Measurements from ENCODE around the gene USP26. TPM values are rescaled to one million over a fixed set of nuclear protein-coding genes. Genes with fewer than 3 reads are reported as not detected.
"Not testable (repeated sequence)": the region's sequence is repeated elsewhere in the genome, so short reads cannot be mapped to it uniquely, and the experiment has no call there.

USP26 gene
- total RNA-seq, 1 donor from 2014 or later = not detected

GRCh38 chrX:133089411-133089810, 7.5 kb downstream of the USP26 start:
- Mint-ChIP-seq H3K4me3 (no peak overlapping the region), H3K27ac (ENCODE audit: unreplicated experiment) (no peak overlapping the region), H3K27me3 (ENCODE audit: low read depth) (no peaks in the 10 kb centered on the region), H3K36me3 (ENCODE audit: low read depth) (no peaks in the 10 kb centered on the region), H3K9me3 (no peaks in the 10 kb centered on the region), H3K4me1 (no peaks in the 10 kb centered on the region)
- no peak for DNase-seq (ENCODE audit: low read depth, low spot score)
- no peak for TF ChIP-seq CTCF (conservative IDR thresholded peaks at IDR 0.05)

- no peaks in the 10 kb centered on the region for H3K27me3 Mint-ChIP-seq (ENCODE audit: low read depth)
- no peaks in the 10 kb centered on the region for H3K9me3 Mint-ChIP-seq
- H3K4me3 Mint-ChIP-seq = no peak overlapping the region
- no peaks in the 10 kb centered on the region for H3K4me1 Mint-ChIP-seq
- no peak overlapping the region for H3K27ac Mint-ChIP-seq (ENCODE audit: unreplicated experiment)
- no peak for TF ChIP-seq CTCF (conservative IDR thresholded peaks at IDR 0.05)
- no peak for DNase-seq (ENCODE audit: low read depth, low spot score)
- H3K36me3 Mint-ChIP-seq (ENCODE audit: low read depth) = no peaks in the 10 kb centered on the region
These were observed 11.1 kb downstream of the USP26 start for GRCh38 chrX:133085785-133086184.

GRCh38 chrX:133085056-133085455, 11.9 kb downstream of the USP26 start:
- not testable (repeated sequence) for DNase-seq (ENCODE audit: low read depth, low spot score); H3K9me3 Mint-ChIP-seq; H3K27ac Mint-ChIP-seq (ENCODE audit: unreplicated experiment); H3K36me3 Mint-ChIP-seq (ENCODE audit: low read depth); H3K27me3 Mint-ChIP-seq (ENCODE audit: low read depth); H3K4me3 Mint-ChIP-seq; H3K4me1 Mint-ChIP-seq

GRCh38 chrX:133083899-133084298, 13.0 kb downstream of the USP26 start:
- Mint-ChIP-seq H3K27me3 (ENCODE audit: low read depth) (no peaks in the 10 kb centered on the region), H3K9me3 (no peaks in the 10 kb centered on the region), H3K4me3 (no peak overlapping the region), H3K4me1 (no peaks in the 10 kb centered on the region), H3K36me3 (ENCODE audit: low read depth) (no peaks in the 10 kb centered on the region), H3K27ac (ENCODE audit: unreplicated experiment) (no peak overlapping the region)
- TF ChIP-seq CTCF (conservative IDR thresholded peaks at IDR 0.05) = no peak
- DNase-seq (ENCODE audit: low read depth, low spot score) = no peak

- Mint-ChIP-seq H3K9me3 (peaks cover 5% of the 10 kb centered on the region), H3K27me3 (ENCODE audit: low read depth) (no peaks in the 10 kb centered on the region), H3K36me3 (ENCODE audit: low read depth) (no peaks in the 10 kb centered on the region), H3K27ac (ENCODE audit: unreplicated experiment) (no peak overlapping the region), H3K4me1 (no peaks in the 10 kb centered on the region), H3K4me3 (no peak overlapping the region)
- TF ChIP-seq CTCF (conservative IDR thresholded peaks at IDR 0.05) = no peak
- no peak for DNase-seq (ENCODE audit: low read depth, low spot score)
These were observed 14.9 kb downstream of the USP26 start for GRCh38 chrX:133081990-133082389.

- DNase-seq (ENCODE audit: low read depth, low spot score); H3K4me1 Mint-ChIP-seq; H3K9me3 Mint-ChIP-seq; H3K4me3 Mint-ChIP-seq; H3K27me3 Mint-ChIP-seq (ENCODE audit: low read depth); H3K27ac Mint-ChIP-seq (ENCODE audit: unreplicated experiment); H3K36me3 Mint-ChIP-seq (ENCODE audit: low read depth): not testable (repeated sequence)
These were observed 19.1 kb downstream of the USP26 start for GRCh38 chrX:133077856-133078255.

- TF ChIP-seq CTCF (conservative IDR thresholded peaks at IDR 0.05) = no peak
- no peak overlapping the region for H3K4me3 Mint-ChIP-seq
- H3K27me3 Mint-ChIP-seq (ENCODE audit: low read depth) = no peaks in the 10 kb centered on the region
- no peak for DNase-seq (ENCODE audit: low read depth, low spot score)
- peaks cover 4% of the 10 kb centered on the region for H3K36me3 Mint-ChIP-seq (ENCODE audit: low read depth)
- no peak overlapping the region for H3K27ac Mint-ChIP-seq (ENCODE audit: unreplicated experiment)
- H3K9me3 Mint-ChIP-seq = peaks cover 5% of the 10 kb centered on the region
- H3K4me1 Mint-ChIP-seq = peaks cover 32% of the 10 kb centered on the region
These were observed 24.3 kb downstream of the USP26 start for GRCh38 chrX:133072566-133072965.

All from neural crest cell (in vitro differentiated cells).